Tibial nerve (tissue), 4 donors: ENCODE results near the gene DEUP1. TPM values are rescaled to one million over a fixed set of nuclear protein-coding genes. Genes with fewer than 3 reads are reported as not detected.

Source experiments
- DNase-seq, 2 donors: peaks; one replicate each; pipeline ENCODE4 v3.0.0-alpha.2; 2019; ENCODE audit warnings: low spot score in 2 of 2
- H3K27ac ChIP-seq, 4 donors: fragments of 200-600 bp; sonication (generic) in 3 of 4; one replicate each; pipeline ENCODE4 v1.5.1; 2017 to 2019; ENCODE audit warnings: mild to moderate bottlenecking in 1 of 4
- H3K27me3 ChIP-seq, 2 donors: fragments of 200-600 bp; sonication (generic) in 1 of 2; one replicate each; pipeline versions ENCODE4 v1.5.1 to v1.6.0; 2017 to 2019
- H3K36me3 ChIP-seq, 3 donors: fragments of 200-600 bp; sonication (generic); one replicate each; pipeline ENCODE4 v1.5.1; 2018 to 2019
- H3K4me1 ChIP-seq, 4 donors: fragments of 200-600 bp; sonication (generic) in 3 of 4; one replicate each; pipeline ENCODE4 v1.5.1; 2017 to 2019
- H3K4me3 ChIP-seq, 4 donors: fragments of 200-600 bp; sonication (generic) in 3 of 4; one replicate each; pipeline ENCODE4 v1.5.1; 2017 to 2019; ENCODE audit warnings: mild to moderate bottlenecking in 1 of 4, moderate library complexity in 1 of 4
- H3K9me3 ChIP-seq, 4 donors: fragments of 200-600 bp; sonication (generic) in 3 of 4; one replicate each; pipeline ENCODE4 v1.5.1; 2017 to 2019
- CTCF ChIP-seq, 5 experiments: fragments of 200-600 bp in 3 of 5; fragments of 450-650 bp in 2 of 5; sonication (generic) in 3 of 5; IDR thresholded peaks; one replicate each; pipeline ENCODE4 v1.5.1; 2016 to 2019; ENCODE audit warnings: antibody characterized with exemption in 5 of 5, mild to moderate bottlenecking in 3 of 5, moderate library complexity in 2 of 5
- EP300 ChIP-seq, 2 donors: sonication (generic); formaldehyde crosslinking; IDR thresholded peaks; one replicate each; pipeline ENCODE4 v1.6.1; 2017; ENCODE audit warnings: antibody characterized with exemption in 2 of 2, mild to moderate bottlenecking in 1 of 2
- POLR2A ChIP-seq, 2 donors: fragments of 450-650 bp; IDR thresholded peaks; one replicate each; pipeline ENCODE4 v1.6.1; 2017; ENCODE audit warnings: antibody characterized with exemption in 2 of 2, mild to moderate bottlenecking in 2 of 2, moderate library complexity in 2 of 2
- WGBS, 2 donors: methylation state at CpG; one replicate each; pipeline ENCODE4 v1.1.5; 2018; 5-methylcytosine and 5-hydroxymethylcytosine counted together
- total RNA-seq, 4 donors: library from RNA; depleted of rRNA; stranded (reverse); fragments of >200 nt; gene quantifications; one replicate each; pipeline ENCODE4 v1.1.0, GENCODE V29; 2016

The DEUP1 gene
- total RNA-seq, 4 donors from 2014 or later = 0.84 TPM; not detected in 3

- Histone ChIP-seq H3K9me3 (no peaks in the 10 kb centered on the region), H3K27me3 (no peaks in the 10 kb centered on the region), H3K36me3 (no peaks in the 10 kb centered on the region), H3K27ac (no peak overlapping the region), H3K4me1 (no peaks in the 10 kb centered on the region), H3K4me3 (no peak overlapping the region)
- no peak for DNase-seq
- TF ChIP-seq CTCF (IDR thresholded peaks at IDR 0.05) (no peak), POLR2A (IDR thresholded peaks at IDR 0.05) (no peak)
Measured at GRCh38 chr11:93389737-93390136, 59.2 kb downstream of the DEUP1 start.

- H3K27ac ChIP-seq = no peak overlapping the region
- H3K4me1 ChIP-seq = no peaks in the 10 kb centered on the region
- H3K4me3 ChIP-seq = no peak overlapping the region
- H3K9me3 ChIP-seq = no peaks in the 10 kb centered on the region
- WGBS, 2 donors = 51 to 62% methylated on average over 3 of the region's 3 CpGs
- no peaks in the 10 kb centered on the region for H3K27me3 ChIP-seq
- no peaks in the 10 kb centered on the region for H3K36me3 ChIP-seq
- no peak for DNase-seq
- TF ChIP-seq POLR2A (IDR thresholded peaks at IDR 0.05) (no peak), EP300 (IDR thresholded peaks at IDR 0.05) (no peak), CTCF (IDR thresholded peaks at IDR 0.05) (no peak)
Measured at GRCh38 chr11:93392867-93393266, 62.3 kb downstream of the DEUP1 start.

GRCh38 chr11:93393386-93393785 lies 62.8 kb downstream of the DEUP1 start:
- no peak overlapping the region for H3K4me3 ChIP-seq
- TF ChIP-seq POLR2A (IDR thresholded peaks at IDR 0.05) (no peak), CTCF (IDR thresholded peaks at IDR 0.05) (no peak), EP300 (IDR thresholded peaks at IDR 0.05) (no peak)
- H3K36me3 ChIP-seq = no peaks in the 10 kb centered on the region
- WGBS, 2 donors = 39 to 41% methylated on average over 4 of the region's 4 CpGs
- DNase-seq = no peak
- H3K4me1 ChIP-seq = no peaks in the 10 kb centered on the region
- no peak overlapping the region for H3K27ac ChIP-seq
- H3K9me3 ChIP-seq = no peaks in the 10 kb centered on the region
- H3K27me3 ChIP-seq = no peaks in the 10 kb centered on the region

- TF ChIP-seq POLR2A (IDR thresholded peaks at IDR 0.05) (no peak), CTCF (IDR thresholded peaks at IDR 0.05) (no peak), EP300 (IDR thresholded peaks at IDR 0.05) (no peak)
- H3K27me3 ChIP-seq = no peaks in the 10 kb centered on the region
- H3K36me3 ChIP-seq = no peaks in the 10 kb centered on the region
- DNase-seq = no peak
- H3K9me3 ChIP-seq = no peaks in the 10 kb centered on the region
- H3K4me3 ChIP-seq = no peak overlapping the region
- H3K27ac ChIP-seq = no peak overlapping the region
- no peaks in the 10 kb centered on the region for H3K4me1 ChIP-seq
Measured at GRCh38 chr11:93394488-93394887, 63.9 kb downstream of the DEUP1 start.

- 35 to 49% methylated on average over 3 of the region's 3 CpGs for WGBS, 2 donors
- TF ChIP-seq CTCF (IDR thresholded peaks at IDR 0.05) (no peak), EP300 (IDR thresholded peaks at IDR 0.05) (no peak), POLR2A (IDR thresholded peaks at IDR 0.05) (no peak)
- H3K9me3 ChIP-seq = no peaks in the 10 kb centered on the region
Measured at GRCh38 chr11:93396316-93396715, 65.8 kb downstream of the DEUP1 start.

More at GRCh38 chr11:93396316-93396715, 65.8 kb downstream of the DEUP1 start:
- DNase-seq = no peak
- H3K36me3 ChIP-seq = no peaks in the 10 kb centered on the region
- H3K4me1 ChIP-seq = no peaks in the 10 kb centered on the region
- H3K27ac ChIP-seq = no peak overlapping the region
- H3K27me3 ChIP-seq = no peaks in the 10 kb centered on the region
- no peak overlapping the region for H3K4me3 ChIP-seq
